ENCODE results near the gene CNGB1.
"Not testable (repeated sequence)": the region's sequence is repeated elsewhere in the genome, so short reads cannot be mapped to it uniquely, and the experiment has no call there.

CNGB1 gene

GRCh38 chr16:57924514-57924913, 46.4 kb downstream of the CNGB1 start:
- no peak for DNase-seq

GRCh38 chr16:57923841-57924240, 47.1 kb downstream of the CNGB1 start:
- no peak for DNase-seq

DNA sequence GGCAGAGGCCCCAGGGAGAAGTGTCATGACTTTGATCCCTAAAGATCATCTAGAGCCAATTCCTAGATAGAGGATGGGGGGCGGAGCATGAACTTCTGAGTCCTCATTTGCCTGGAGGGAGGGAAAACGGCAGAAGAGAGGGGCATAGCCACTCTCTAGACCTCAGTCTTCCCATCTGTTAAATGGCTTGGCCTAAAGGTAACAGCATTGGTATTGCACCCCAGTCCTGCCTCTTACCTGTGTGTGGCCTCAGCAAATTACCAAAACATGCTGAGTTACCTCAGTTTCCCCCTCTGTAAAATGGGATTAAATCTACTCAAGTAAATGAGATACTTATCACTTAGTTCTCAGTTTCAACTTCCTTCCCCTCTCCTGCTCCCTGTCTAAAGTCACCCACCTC, 47.5 kb downstream of the CNGB1 start:
- no peak for DNase-seq

GRCh38 chr16:57920880-57921229, 50.1 kb downstream of the CNGB1 start:
- no peak for DNase-seq

DNA sequence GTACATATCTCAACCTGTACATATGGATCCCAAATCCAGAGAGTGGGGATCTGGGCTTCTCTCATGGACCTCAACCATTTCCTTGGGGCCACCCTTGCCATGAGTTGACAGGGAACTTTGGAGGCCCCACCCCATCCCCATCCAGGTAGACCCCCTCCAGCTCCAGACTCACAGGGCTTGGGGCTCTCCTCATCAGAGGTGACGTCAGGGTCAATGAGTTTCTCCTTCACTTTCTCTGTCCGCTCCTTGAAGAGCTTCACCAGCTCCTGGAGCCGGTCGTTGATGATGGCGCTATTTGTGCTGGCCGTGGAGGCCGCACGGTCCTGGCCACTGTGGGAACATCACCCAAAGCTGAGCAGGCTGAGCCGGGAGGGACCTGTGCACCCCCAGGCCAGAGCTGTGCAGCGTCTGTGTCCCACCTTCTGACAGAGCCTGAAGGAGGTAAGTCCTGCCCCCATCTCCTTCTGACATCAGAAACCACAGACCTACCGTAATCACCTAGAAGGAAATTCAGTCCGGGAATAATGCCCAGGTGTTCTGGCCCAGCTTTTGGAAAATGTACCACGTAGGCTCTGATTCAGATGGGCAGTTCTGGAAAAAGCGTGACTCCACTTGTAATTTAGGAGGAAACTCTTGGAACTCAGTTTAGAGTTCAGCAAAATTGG, 50.6 kb downstream of the CNGB1 start:
- no peak for DNase-seq

DNA sequence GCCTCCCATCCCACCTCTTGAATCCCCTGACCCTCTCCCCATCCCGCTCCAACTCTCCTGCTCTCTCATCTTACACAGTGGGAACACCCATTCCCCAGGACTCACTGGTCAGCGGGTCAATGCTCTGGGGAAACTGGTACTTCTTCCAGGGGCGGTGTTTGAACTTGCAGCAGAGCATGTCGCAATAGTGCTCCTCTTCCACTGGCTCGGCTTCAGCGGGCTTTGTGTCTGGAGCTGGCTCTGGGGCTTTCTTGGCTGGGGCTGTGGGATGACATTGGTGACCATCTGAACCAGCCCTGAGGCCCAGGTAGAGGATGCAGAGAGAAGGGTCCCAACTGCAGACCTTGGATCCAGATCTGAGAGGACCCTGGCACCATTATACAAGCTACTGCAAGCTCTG, 51.9 kb downstream of the CNGB1 start:
- DNase-seq = no peak

DNA sequence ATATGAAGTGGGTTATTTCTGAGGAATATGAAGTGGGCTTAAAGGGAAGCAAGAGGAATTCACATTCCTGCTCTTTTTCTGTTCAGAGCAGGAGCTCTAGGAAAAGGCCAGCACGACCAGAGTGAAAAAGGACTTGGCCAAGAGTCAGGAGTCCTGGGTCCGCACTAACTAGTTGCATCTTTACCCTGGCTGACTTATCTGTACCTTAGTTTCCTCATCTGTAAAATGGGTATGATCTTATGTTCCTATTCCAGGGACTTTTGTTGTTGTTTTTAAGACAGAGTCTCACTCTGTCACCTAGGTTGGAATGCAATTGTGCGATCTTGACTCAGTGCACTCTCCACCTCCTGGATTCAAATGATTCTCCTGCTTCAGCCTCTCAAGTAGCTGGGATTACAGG, 52.5 kb downstream of the CNGB1 start:
- no peak for DNase-seq

GRCh38 chr16:57917929-57918328, 53.0 kb downstream of the CNGB1 start:
- not testable (repeated sequence) for DNase-seq

GRCh38 chr16:57917489-57917888, 53.4 kb downstream of the CNGB1 start:
- DNase-seq = not testable (repeated sequence)

DNA sequence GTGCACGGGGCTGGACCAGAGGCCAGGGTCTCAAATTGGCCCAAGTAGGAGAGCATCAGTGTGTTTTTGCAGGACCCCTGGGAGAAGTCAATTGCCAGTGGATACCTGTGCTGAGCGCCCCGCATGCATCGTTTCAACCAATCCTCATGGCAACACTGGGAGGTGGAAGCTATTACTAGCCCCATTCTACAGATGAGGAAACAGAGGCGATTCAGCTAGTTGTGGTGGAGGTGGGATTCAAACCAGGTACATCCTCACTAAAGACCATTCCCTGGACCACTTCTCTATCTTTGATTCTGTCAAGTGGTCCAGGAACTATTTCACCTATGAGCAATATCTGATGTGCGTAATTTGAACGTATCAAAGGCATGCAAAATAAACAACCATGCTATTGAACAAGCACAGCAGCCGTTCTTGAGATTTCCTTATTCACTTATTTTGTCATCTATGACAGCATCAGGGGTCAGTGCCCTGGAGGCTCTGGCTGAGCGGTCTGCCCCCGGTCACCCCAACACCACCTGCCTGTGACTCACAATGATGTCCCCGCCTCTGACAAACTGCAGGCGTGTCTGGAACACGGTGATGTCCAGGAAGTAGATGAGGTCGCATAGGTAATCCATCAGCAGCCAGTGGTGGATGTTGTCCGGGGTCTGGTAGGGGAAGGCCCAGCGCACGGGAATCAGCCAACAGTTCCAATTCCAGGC, 54.0 kb downstream of the CNGB1 start:
- DNase-seq = no peak

DNA sequence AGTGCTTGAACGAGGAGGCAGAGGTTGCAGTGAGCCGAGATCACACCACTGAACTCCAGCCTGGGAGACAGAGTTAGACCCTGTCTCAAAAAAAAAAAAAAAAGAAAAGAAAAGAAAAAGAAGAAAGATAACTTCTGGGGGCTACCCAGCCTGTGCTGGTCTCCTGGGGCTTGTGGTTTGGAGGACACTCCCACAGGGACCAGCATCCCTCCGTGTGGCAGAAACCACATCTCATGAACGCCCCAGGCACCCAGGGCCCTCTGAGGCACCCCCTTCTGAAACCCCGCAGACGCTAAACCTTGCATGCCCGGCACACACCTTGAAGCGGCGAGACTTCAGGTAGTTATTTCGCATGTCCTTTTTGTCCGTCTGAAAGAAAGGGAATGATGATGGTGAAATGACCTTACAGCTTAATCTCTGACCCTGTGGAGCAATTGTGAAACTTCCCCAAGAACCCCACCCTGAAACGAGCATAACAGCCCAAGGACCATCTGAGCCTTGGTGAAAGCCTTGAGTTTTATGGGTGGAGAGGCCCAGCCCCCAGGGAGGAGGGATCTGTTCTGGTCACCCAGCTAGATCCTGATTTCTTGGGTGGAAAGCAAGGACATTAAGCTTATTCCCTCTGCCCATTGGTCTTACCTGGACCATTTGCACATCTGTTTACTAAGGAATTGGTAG, 55.0 kb downstream of the CNGB1 start:
- no peak for DNase-seq

DNA sequence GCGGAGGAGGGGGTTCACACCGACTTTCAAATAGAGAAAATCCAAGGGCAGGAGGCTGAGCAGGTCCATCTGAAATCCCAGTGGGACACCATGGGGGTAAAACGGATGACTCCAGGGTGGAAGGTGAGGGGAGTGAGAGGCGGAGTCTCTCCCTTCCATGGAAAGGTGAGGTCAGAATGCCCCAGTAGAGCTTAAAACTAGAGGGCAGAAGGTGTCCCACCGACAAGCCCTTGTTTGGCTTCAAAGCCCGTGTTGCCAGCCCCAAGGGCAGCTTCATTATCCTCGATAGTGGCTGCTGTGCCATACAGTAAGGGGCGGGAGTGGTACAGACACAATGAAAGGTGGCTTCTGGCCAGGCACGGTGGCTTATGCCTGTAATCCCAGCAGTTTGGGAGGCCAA, 55.7 kb downstream of the CNGB1 start:
- no peak for DNase-seq

DNA sequence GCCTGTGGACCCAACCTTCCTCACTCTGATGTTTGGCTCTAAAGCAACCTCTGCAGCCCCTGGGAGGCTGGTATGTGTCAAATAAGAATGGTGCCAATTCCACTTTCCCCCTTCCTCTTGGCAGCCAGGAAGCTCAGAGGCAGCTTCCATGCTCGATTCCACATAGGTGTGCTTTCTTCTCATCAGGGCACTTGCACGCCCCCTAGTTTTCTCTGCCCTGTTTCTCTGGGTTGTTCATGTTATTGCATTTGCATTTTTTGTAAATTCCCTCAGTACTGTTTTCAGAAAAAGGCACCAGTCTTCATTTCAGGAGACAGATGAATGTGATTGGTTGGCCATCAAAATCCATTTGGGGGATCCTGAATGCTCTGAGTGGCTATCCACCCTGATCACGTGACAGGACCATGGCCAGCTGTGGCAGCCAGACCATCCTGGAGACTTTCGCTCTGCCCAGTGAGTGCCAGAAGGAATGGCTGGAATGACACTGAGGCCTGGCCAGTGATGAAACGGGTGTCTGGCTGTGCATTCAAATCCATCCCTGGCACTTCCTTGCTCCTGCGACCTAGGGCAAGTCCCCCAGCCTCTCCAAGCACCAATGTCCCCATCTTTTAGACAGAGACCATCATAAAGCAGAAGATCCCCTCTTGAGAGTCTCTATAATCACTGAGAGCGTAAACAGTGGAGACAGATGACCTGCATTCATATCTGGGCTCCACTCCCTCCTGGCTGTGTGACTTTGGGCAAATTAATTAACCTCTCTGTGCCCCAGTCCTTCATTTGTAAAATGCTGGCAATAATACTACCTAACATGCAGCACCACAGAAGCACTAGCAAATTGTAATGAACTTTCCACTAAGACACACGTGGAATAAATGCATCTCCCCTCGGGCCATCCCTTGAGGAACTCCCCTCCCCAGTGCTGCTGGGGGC, 56.4 kb downstream of the CNGB1 start:
- no peak for DNase-seq

GRCh38 chr16:57912529-57913260, 58.2 kb downstream of the CNGB1 start:
- no peak for DNase-seq

DNA sequence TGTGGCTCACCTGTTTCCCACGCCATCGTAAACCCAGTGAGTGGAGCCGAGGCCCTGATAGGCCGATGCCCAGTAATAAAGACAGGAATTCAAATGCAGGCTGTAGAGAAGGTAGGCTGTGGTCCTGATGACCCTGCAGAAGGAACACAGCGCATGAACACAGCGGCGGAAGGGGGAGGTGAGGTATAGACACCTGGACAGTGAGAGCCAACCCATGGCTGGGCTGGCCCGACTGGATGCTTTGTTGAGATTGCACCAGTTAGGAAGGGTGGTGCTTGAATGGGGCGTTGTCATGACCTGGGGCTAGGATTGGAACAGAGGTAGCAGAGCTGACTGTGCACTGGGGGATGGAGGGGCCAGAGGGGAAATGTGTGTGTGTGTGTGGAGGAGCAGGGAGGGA, 59.2 kb downstream of the CNGB1 start:
- DNase-seq = no peak

GRCh38 chr16:57910696-57911095, 60.2 kb downstream of the CNGB1 start:
- DNase-seq = no peak

DNA sequence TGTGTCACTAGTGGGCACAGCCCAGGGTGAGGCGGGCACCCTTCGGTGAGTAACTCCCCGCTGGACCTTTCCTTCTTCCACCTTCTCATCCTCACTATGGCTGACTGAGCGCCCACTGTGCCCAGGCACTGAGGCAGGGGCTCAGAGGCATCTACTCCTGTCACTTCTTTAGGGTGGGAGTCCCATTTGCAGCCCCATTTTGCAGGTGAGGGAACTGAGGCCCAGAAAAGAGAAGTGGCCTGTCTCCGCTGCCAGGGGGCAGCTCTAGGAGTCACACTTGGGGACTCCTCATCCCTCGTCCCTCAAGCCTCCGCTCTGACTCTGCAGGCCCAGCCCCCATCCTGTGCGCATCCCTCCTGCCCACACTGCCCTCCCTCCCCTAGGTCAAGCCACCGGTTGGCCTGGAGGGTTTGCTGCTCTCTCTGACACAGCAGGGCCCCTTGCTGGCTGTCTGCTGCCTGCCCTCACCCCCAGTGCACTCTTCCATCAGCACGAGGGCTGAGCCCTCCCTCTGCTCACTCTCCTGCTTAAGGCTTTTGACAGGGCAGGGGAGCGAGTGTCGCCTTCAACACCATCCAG, 62.4 kb downstream of the CNGB1 start:
- DNase-seq = no peak

DNA sequence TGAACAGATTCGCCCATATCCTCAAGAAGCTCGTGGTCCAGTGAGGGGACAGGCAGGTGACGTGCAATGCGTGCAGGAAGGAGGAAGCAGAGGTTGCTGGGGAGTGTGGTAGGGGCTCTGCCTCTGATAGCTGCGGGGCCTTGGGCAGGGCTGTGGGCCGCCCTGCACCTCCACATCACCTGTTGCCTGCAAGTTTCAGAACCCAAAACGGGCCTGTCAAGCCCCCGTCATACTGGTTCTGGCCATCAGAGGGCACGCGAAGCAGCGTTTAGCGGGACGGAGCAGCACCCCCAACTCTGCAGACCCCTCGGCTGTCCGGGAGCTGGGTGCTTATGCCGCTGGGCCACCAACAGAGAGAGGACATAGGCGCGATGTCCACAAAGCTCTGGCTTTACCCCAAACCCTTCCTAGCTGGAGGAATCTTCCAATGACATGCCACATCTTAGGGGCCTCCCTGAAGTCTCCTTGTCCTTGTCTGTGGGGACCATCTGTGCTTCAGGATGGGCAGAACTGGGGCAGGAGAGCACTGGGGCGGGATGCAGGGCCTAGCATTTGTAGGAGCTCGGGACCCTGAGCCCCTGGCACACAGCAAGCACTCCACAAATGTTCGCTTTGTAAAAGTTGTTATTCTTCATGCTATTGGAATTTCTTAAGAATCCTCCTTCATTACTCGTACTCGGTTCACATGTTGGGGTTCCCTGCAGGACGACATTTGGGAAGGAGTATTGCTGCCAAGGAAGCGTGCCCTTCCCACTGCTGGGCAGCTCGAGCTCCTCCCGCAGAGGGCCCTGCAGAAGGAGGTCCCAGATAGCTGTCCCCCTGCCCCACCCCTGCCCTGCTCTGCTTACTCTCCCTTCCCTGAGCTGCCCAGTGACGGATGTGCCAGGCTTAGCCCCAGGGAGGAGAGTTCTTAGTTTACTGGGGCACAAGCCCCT, 64.3 kb downstream of the CNGB1 start:
- peak in 1 of 2 donors; percentile 26 for DNase-seq

- DNase-seq = no peak
These were observed 66.8 kb downstream of the CNGB1 start for GRCh38 chr16:57904101-57904500.

DNA sequence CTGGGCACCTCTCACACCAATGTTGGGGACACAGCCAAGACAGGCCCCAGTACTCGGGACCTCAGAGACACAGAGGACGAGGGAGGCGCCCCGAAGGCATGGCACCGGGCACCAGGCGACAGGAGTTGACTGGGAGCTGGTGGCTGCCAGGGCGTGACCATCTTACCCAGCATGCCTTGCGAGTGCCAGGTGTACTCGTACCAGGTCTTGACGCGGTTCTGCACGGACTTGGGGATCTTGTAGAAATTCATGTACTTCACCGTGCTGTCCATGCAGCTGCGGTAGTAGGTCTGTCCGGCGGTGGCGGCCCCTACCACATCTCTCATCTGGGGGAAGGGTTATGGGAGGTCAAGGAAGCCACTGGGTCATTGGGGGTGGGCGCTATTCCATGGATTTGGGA, 67.3 kb downstream of the CNGB1 start:
- DNase-seq = no peak
